GM18520 (cell line): ENCODE measurements around the gene ADAMTS14.
"Not testable (repeated sequence)": the region's sequence is repeated elsewhere in the genome, so short reads cannot be mapped to it uniquely, and the experiment has no call there.

Source experiments
- ATAC-seq: cut with Tn5 transposase; IDR thresholded peaks from one replicate; pipeline ENCODE4 v1.9.1; 2021; ENCODE audit not compliant: unreplicated experiment

Gene ADAMTS14, protein sequence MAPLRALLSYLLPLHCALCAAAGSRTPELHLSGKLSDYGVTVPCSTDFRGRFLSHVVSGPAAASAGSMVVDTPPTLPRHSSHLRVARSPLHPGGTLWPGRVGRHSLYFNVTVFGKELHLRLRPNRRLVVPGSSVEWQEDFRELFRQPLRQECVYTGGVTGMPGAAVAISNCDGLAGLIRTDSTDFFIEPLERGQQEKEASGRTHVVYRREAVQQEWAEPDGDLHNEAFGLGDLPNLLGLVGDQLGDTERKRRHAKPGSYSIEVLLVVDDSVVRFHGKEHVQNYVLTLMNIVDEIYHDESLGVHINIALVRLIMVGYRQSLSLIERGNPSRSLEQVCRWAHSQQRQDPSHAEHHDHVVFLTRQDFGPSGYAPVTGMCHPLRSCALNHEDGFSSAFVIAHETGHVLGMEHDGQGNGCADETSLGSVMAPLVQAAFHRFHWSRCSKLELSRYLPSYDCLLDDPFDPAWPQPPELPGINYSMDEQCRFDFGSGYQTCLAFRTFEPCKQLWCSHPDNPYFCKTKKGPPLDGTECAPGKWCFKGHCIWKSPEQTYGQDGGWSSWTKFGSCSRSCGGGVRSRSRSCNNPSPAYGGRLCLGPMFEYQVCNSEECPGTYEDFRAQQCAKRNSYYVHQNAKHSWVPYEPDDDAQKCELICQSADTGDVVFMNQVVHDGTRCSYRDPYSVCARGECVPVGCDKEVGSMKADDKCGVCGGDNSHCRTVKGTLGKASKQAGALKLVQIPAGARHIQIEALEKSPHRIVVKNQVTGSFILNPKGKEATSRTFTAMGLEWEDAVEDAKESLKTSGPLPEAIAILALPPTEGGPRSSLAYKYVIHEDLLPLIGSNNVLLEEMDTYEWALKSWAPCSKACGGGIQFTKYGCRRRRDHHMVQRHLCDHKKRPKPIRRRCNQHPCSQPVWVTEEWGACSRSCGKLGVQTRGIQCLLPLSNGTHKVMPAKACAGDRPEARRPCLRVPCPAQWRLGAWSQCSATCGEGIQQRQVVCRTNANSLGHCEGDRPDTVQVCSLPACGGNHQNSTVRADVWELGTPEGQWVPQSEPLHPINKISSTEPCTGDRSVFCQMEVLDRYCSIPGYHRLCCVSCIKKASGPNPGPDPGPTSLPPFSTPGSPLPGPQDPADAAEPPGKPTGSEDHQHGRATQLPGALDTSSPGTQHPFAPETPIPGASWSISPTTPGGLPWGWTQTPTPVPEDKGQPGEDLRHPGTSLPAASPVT

DNA sequence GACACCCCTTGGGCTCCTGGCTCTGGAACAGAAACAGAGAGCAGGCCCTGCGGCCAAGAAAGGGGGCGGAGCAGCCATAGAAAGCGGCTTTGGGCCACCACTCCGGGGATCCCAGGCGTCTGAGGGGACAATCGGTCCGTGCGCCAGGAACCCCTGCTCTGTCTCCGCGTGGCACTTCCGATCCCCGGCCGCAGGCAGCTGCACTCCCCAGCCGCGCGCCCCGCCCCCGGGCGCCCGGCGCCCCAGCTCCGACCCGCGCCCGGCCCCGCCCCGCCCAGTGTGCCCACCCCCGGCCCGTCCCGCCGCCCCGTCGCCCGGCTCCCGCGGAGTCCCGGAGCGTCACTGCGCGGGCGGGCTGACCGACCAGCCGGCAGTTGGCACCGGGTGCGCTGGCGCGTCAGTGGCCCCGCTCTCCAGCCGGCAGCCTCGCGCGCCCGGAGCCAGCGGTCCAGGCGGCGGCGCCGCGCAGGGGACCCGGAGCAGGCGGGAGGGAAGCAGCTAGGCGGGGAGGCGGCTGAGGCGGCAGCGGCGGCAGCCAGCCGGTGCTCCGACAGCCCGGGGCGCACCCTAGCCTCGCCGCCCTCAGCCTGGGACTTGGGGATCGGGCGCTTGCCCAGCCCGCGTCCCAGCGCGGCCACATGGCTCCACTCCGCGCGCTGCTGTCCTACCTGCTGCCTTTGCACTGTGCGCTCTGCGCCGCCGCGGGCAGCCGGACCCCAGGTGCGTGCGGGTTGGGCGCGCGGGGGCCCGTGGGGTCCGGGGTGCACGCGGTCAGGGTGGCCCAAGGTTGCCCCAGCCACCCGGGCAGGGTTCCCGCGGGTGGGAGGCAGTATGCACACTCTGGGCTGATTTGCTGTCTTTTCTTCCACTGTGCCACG lies at the start of gene ADAMTS14:
TSS of gene ADAMTS14 (plus strand) at position 342 of the 878 bp plus-strand sequence. CDS start at position 639, 297 bp downstream.
- ATAC-seq: no peak

DNA sequence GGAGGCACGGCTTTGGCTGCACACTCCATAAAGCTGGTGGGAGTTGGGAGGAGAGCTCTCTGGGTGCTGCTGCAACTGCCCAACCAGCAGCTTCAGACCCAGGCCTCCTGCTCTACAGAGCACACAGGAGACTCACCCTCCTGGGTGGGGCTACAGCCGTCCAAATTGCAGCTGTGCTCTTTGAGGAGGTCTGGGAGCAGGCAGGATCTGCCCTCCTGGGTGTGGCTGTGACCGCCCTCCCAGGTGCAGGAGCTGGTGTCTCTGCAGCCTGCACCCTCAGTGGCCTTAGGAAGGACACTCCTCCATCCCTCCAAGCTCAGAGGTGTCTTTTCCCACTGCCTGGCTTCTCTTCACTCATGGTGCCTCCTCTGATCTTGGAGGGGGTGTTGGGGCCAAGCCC lies 49.8 kb upstream of the ADAMTS14 start:
- no peak for ATAC-seq

DNA sequence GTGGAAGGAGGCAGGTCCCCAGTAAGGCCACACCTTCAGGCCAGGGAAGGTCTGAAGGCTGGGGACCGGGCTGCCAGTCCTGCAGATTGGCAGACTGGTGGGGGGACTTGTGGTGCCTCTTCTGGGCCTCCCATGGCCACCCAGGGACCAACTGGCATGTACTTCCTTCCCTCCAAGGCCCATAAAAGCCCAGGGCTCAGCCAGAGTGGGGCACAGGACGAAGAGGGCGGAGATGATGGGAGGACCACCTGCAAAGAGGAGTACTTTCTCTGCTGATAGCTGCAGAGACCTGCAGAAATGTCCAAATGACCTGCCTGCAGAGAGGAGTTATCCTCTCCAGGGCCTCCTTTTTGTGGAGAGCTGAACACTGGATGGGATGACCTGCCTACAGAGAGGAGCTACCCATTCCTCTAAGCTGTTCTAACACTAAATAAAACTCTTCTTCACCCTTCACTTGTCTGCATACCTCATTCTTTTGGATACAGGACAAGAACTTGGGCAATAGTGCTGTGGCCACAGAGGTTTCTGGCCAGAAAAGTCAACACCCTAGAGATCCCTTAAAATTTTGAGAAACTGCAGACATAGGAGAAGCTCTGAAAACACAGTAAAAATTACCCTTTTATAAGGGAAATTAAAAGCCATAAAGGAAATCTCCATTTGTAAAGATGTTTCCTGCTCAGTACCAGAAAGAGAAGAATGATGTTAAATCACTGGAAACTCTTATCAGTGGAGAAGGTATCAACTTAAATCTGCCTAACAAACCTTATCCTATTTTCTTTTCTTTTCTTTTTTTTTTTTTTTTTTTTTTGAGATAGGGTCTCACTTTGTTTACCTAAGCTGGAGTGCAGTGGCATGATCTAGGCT lies 49.1 kb upstream of the ADAMTS14 start:
- ATAC-seq: no peak

DNA sequence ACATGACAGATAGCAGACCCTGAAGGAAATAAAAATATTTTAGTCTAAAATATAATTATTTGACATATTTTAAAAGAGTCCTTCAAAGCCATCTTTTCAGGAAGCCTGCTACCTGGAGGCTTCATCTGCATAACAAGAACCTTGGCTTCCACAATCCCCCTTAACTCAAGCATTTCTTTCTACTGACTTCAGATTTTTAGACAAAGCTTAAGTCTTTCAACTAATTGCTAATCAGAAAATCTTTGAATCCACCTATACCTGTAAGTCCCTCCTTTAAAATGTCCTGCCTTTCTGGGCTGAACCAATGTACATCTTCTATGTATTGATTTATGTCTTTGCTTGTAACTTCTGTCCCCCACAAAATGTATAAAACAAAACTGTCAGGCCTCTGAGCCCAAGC lies 46.2 kb upstream of the ADAMTS14 start:
- no peak for ATAC-seq

DNA sequence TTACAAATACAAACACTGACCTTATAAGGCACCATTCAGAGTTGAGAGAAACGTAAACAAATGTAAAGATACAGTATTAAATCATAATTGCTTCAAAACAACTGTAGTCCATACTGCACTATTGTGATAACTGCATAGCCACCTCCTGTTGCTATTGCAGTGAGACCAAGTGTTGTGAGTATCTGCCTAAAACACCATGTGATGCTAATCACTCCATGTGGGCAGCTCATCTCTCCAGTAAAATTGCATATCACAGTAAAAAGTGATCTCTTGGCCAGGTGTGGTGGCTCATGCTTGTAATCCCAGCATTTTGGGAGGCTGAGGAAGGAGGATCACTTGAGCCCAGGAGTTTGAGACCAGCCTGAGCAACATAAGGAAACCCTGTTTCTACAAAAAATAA lies 43.0 kb upstream of the ADAMTS14 start:
- no peak for ATAC-seq

DNA sequence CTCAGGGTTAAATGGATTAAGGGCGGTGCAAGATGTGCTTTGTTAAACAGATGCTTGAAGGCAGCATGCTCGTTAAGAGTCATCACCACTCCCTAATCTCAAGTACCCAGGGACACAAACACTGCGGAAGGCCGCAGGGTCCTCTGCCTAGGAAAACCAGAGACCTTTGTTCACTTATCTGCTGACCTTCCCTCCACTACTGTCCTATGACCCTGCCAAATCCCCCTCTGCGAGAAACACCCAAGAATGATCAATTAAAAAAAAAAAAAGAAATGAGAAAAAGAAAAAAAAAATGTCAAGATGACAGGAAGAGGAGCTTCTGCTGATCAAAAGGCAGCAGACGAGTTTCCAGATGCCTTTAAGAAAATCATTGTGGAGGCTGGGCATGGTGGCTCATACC lies 40.6 kb upstream of the ADAMTS14 start:
- ATAC-seq: not testable (repeated sequence)

DNA sequence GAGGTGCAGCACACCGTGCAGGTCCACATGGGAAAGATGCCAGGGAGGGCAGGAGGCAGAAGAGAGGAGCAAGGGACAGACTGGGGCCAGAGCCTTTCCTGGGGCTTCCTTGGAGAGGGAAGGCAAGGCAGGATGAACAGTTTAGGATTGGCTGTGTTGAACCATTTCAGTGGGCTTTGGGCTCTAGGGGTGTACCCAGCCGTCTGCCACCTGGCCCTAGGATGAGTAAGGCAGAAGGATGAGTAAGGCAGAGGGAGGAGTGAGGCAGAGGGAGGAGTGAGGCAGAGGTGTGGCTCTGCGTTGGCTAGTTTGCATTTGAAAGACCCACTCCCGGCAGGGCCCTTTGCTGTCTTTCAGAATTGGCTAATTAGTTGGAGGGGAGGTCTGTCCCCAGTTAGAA lies 38.3 kb upstream of the ADAMTS14 start:
- no peak for ATAC-seq

DNA sequence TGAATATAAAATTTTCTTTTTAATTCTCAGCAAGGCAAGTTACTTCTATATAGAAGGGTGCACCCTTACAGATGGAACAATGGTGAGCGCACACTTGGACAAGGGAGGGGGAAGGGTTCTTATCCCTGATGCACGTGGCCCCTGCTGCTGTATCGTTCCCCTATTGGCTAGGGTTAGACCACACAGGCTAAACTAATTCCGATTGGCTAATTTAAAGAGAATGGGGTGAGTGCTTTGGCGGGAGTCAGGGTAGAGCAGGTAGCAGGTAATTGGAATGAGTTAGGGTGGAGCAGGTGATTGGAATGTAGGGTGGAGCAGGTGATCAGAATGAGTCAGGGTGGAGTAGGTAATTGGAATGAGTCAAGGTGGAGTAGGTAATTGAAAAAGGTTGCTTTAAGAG lies 37.8 kb upstream of the ADAMTS14 start:
- ATAC-seq: not testable (repeated sequence)

DNA sequence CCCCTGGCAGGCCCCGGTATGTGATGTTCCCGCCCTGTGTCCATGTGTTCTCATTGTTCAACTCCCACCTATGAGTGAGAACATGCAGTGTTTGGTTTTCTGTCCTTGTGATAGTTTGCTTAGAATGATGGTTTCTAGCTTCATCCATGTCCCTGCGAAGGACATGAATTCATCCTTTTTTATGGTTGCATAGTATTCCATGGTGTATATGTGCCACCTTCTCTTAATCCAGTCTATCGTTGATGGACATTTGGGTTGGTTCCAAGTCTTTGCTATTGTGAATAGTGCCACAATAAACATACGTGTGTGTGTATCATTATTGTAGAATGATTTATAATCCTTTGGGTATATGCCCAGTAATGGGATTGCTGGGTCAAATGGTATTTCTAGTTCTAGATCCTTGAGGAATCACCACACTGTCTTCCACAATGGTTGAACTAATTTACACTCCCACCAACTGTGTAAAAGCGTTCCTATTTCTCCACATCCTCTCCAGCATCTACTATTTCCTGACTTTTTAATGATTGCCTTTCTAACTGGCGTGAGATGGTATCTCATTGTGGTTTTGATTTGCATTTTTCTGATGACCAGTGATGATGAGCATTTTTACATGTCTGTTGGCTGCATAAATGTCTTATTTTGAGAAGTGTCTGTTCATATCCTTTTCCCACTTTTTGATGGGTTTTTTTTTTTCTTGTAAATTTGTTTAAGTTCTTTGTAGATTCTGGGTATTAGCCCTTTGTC lies 32.5 kb upstream of the ADAMTS14 start:
- not testable (repeated sequence) for ATAC-seq

DNA sequence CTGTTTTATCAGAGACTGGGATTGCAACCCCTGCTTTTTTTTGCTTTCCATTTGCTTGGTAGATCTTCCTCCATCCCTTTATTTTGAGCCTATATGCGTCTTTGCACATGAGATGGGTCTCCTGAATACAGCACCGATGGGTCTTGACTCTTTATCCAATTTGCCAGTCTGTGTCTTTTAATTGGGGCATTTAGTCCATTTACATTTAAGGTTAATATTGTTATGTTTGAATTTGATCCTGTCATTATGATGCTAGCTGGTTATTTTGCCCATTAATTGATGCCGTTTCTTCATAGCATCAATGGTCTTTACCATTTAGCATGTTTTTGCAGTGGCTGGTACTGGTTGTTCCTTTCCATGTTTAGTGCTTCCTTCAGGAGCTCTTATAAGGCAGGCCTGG lies 29.0 kb upstream of the ADAMTS14 start:
- not testable (repeated sequence) for ATAC-seq

DNA sequence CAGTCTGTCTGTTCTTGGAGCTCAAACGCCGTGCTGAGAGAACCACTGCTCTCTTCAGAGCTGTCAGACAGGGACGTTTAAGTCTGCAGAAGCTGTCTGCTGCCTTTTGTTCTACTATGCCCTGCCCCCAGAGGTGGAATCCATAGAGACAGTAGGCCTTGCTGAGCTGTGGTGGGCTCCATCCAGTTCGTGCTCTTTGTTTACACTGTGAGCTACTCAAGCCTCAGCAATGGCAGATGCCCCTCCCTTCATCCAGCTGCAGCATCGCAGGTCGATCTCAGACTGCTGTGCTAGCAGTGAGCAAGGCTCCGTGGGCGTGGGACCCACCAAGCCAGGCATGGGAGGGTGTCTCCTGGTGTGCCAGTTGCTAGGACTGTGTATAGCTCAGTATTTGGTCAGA lies 27.3 kb upstream of the ADAMTS14 start:
- not testable (repeated sequence) for ATAC-seq

DNA sequence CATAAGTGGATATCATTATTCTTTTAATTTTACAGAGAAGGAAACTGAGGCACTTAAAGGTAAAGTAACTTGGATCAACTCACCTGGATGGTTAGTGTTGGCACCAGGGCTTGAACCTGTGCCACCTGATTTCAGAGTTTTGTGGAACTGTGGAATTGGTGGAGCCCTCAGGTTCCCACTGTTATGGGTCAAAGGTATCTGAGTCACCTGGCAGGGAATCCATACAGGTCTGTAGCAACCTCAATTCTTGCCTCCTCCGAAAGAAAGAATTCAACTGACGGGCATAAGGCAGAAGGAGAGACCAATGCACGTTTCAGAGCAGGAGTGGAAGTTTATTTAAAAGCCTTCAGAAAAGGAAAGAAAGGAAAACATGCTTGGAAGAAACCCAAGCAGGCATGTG lies 25.2 kb upstream of the ADAMTS14 start:
- no peak for ATAC-seq

DNA sequence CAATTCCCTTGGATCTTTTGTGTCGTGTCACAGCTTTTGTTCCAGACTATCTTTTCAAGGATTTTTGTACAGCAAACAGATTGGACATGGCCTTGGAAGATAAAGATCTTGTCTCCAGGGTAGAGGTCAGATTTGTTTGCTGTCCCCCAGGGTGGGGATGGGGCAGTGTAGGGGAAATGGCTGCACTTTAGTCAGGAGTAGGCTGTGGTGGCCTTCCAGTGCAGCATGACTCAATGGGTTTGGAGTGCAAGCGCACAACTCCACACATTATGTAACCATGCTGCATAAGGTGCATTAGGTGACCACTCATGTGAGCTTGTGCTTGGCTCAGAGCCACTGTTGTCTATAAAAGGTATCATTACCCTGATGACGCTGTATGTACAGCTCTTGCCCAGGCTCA lies 23.9 kb upstream of the ADAMTS14 start:
- ATAC-seq: no peak

DNA sequence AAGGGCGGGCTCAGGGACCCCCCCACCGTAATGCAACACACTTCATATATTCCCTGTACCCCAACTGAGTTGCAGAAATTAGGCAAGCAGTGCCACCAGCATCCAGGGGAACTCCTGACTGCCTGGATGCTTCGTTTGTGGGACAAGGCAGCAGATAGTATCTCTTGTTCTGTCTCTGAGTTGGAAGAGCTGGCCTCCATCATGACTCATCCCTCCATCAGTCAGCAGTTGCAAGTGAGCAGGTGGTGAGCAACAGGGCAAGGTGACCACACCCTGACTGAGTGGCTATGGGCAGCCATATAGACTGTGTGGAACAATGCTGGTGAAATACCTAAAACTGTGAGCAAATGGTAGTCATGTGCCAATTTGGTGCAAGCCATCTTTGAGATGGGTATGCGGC lies 22.8 kb upstream of the ADAMTS14 start:
- ATAC-seq: no peak

DNA sequence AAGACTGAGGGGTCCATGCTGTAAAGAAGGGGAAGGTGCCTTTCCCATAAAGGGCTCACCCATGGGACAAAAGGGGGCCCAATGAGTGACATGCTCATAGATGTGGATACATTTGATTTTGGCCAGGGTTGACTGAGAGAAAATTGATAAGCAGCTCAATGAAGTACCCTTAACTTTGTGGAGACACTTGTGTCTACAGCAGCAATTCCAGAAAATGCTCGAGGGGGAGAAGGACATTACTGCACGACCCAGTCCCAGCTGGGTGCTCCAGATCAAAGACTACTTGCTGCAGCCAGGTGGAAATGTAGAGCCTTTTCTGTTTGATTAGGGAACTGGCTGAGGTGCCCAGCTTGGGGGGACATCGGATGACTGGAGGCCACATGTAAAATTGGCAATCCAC lies 22.2 kb upstream of the ADAMTS14 start:
- no peak for ATAC-seq

DNA sequence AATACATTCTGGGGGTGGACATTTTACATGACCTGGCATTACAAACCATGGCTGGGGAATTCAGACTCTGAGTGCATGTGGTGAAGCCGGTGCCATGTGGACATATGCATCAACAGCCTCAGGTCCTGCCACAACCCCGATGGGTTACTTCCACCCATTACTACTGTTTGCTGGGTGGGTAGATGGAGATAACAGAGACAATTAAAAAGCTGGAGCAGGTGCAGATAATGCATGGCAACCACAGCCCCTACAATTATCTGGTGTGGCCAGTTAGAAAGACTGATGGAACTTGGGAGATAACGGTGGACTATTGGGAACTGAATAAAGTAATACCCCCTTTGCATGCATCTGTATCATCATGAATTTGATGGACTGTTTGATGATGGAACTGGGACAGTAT lies 21.6 kb upstream of the ADAMTS14 start:
- ATAC-seq: no peak

DNA sequence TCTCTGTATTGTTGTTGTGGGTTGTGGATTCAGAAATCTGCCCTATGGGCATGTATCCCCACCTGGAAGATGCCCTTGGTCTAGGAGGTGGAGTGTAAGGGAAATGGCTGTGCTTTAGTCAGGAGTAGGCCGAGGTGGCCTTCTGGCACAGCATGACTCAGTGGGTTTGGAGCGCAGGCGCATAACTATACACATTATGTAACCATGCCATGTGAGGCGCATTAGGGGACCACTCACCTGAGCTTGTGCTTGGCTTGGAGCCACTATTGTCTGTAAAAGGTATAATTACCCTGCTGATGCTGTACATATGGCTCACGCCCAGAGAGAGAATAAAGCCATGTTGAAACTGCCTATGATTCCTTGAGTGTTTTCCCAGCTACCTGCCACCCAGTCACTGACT lies 20.6 kb upstream of the ADAMTS14 start:
- ATAC-seq: no peak

DNA sequence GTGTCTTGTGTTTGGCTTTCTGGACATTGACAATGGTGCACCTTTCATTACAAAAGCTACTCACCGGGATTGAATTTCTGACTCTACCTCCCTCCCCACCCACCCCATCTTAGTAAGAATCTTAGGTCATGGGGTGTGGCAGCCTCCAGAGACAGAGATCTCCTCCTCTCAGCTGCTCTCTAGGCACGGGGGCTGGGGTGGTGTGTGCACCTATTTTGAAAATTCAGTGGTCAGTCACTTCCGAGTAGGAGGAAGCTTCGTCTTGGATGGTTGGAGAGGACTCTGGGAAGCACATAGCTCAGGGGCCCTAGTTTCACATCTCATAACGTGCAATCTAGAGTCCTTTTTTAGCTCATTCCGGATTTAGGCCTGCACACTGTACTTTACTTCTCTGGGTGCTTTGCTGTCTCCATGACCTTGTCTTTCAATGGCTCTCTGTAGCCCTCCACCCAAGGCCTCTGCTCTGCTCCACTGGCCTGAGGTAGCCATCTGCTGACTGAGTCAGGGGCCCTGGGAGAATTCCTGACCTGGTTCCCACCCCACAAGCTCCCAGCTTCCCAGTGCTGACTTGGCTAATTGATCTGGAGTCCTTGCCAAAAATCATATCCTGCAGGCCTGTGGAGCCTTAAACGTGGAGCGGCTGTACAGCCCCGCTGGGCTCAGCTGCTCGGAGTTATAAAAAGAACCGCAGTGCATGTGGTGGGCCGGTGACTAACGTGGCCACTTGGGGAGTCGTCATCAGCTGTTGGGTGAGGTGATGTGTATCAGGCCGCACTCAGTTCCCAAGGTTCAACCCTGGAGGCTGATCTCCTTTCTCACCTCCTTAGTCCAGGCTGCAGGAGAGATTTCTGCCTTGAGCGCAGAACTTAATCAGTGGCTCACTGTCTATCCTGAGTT lies 19.3 kb upstream of the ADAMTS14 start:
- no peak for ATAC-seq
